NCI-H2227 (cell line): ENCODE results near the gene SMC1A.

Source experiments
- DNase-seq: peaks from one replicate; lab custom pipeline; 2025; ENCODE audit not compliant: unreplicated experiment; lab: John Stamatoyannopoulos, UW

The SMC1A gene

GRCh38 chrX:53347948-53348347 is 74.5 kb downstream of the SMC1A start:
- DNase-seq, result no peak

DNA sequence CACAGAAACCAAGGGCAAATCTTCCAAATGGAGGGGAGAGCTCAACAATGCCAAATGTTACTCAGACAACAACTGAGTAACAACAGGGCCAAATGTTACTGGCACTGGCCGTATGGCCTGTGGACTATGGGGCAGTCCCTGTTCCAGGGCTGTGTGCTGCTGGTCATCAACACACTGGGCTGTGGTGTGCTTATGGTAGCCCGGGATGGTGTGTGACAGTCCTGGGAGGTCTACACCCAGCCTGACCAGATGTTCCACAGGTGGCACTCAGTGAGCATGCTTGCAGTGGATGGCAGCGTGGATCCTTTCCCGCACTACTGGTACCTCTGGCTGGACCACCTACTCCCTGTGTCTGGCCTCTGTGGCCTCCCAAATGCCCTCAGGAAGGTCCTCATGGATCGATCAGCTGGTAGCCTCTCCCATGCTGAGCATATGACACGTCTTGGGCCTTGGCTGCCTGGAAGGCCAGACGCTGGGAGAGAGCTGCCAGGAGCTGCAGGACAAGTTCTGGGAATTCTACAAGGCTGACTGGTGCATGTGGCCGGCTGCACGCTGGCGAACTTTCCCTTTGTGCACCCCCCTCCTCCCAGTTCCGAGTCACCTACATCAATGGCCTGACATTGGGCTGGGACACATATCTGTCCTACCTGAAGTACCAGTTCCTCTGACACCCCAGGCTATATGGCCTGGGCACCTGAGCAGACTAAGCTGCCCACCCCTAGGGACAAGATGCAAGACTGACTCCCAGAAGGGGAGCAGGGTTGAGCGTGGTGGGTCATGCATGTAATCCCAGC is 81.4 kb downstream of the SMC1A start:
- no peak for DNase-seq

GRCh38 chrX:53337101-53337500 is 85.4 kb downstream of the SMC1A start:
- DNase-seq, result no peak

DNA sequence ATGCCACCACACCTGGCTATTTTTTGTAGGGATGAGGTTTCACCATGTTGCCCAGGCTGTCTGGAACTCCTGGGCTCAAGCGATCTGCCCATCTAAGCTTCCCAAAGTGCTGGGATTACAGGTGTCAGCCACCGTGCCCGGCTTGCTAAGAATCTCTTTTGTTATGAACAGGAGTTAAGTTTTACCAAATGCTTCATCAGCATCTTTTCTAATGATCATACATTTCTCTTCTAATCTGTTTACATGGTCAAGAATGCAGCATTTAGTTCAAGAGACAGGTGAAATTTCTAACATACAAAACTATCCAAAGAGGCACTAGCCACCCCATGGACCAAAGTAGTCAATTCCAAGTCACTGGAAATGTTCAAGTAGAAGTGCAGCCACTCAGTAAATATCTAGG is 88.6 kb downstream of the SMC1A start:
- DNase-seq, result no peak

DNA sequence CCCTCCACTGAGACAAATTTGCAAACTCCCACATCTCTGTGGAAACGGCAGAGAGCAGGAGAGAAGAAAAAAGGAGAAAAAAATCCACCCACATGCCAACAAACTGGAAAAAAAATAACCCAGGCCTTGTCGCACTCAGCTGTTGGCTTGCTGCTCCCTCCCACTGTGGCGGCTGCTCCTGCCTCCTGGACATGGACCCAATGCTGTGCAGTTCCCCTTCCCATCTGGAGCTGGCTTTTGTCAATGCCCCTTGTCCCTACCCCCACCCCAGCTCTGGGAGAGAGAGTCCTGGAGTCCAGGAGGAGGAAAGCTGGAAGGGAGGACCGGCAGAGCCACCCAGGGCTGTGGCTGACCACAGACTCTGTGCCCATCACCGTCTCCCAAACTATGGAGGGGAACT is 90.2 kb downstream of the SMC1A start:
- DNase-seq, result no peak

DNA sequence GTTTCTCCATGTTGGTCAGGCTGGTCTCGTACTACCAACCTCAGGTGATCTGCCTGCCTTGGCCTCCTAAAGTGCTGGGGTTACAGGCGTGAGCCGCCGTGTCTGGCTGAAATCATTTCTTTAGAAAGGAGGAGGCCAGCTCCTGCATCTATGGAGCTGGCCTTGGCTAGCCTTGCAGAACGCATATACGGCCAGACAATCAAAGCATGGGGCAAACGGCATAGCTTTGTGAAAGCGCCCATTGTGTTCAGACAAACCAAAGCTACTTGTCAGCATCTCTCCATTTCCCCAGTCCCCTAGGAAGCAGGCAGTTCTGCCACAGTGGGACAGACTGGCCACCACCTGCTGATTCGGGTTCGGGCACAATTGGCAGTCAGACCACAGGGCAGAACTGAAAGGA is 92.1 kb downstream of the SMC1A start:
- DNase-seq, result no peak

DNA sequence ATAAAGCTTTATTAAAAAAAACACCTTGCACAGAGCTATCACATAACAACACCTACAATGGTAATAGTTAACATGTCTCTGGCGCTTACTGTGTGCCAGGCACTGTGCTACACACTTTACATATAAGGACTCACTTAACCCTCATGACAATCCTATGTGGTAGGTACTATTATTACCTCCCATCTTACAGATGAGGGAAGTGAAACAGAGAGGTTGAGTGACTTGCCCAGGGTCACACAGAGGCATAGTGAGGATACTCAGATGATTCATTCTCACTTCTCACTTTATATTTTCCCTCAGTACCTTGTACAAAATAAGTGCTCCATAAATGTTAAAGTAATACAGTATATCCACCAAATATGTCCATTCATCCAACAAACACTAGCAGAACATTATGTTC is 97.7 kb downstream of the SMC1A start:
- no peak for DNase-seq
